ENCODE data around the gene PAK5.

PAK5 gene

DNA sequence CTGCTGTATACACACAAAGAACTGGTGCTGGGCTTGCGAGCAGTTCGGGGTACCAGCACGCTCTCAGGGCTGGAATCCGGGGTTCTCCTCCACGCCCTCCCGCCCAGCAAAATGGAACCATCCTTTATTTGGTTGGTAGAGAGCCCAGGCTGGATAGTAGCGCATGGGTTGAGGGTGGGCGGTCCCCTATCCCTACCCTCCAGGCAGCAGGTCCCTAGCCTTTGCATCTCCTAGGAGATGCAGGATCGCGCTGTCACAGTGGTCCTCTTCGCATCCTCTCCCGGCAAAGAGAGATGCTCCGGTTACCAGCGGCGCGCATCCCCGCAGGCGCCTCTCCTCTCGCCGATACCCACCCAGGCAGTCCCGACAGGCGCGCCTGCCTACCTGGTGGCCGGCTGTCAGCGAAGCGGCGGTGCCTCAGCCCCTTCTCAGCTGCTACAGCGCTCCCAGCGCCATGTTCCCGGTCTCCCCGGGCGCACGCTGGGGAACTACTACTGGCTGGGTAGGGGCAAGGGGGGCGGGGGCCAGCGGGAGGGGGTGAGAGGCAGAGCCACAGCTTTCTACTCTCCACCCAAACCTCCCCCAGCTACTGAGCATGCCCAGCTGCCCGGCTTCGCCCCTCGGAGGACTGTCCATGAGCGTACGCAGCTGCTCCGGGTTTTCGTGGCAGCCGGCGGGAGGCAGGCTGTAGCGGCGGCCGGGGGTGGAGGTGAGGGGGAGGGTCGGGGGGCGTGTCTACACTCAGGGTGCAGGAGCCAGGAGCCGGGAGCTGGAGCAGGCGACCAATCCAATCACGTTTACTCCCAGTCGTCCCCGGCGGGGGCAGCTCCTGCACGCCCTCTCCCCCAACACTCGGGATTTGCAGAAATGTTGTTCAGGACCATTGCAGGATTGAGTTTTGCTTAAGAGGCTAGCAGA is at the start of gene PAK5:
Gene PAK5 (minus strand): TSS at position 699 of the 918 bp plus-strand sequence. CDS start 194,748 bp downstream, outside the sequence.
- no peak for DNase-seq (ENCODE audit: low spot score)

- DNase-seq (ENCODE audit: low spot score): no peak
These were observed 48.8 kb upstream of the PAK5 start for GRCh38 chr20:9887706-9888105.

DNA sequence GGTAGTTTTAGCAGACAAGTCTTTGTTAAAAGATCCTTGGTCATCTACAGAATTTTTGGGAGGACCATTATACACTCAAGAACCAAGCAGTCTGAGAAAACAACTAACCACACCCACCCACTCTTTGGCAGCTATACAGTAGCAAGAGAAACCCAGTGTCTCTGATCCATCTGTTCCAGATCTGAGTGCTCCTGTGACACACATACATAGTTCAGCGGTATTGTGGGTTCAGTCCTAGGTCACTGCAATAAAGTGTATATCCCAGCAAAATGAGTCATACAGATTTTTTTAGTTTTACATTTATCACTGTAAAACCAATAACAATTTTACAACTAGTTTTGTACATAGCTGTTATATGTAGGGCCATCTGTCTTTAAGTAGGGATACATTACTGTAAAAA is 47.4 kb upstream of the PAK5 start:
- no peak for DNase-seq (ENCODE audit: low spot score)

DNA sequence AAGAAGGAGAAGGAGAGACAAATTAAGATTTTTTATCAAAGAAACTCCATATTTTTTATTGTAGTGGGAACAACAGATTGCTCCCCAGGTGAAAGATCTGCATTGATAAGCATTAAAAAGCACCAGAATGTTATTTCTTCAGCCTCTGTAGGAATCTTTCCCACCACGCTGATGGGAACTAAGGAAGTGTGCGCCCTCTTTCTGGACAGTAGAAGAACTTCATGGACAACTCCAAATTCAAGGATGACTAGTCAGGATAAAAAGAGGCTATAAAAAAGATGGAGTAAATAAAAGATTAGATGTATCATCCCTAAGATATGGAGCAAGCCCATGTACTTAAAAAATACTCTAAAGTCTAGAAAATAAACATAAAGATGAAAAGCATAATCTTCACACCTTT is 45.8 kb upstream of the PAK5 start:
- DNase-seq (ENCODE audit: low spot score): no peak

- peak; percentile 30 for DNase-seq (ENCODE audit: low spot score)
These were observed 45.2 kb upstream of the PAK5 start for GRCh38 chr20:9884061-9884460.

- no peak for DNase-seq (ENCODE audit: low spot score)
These were observed 39.1 kb upstream of the PAK5 start for GRCh38 chr20:9877932-9878495.

DNA sequence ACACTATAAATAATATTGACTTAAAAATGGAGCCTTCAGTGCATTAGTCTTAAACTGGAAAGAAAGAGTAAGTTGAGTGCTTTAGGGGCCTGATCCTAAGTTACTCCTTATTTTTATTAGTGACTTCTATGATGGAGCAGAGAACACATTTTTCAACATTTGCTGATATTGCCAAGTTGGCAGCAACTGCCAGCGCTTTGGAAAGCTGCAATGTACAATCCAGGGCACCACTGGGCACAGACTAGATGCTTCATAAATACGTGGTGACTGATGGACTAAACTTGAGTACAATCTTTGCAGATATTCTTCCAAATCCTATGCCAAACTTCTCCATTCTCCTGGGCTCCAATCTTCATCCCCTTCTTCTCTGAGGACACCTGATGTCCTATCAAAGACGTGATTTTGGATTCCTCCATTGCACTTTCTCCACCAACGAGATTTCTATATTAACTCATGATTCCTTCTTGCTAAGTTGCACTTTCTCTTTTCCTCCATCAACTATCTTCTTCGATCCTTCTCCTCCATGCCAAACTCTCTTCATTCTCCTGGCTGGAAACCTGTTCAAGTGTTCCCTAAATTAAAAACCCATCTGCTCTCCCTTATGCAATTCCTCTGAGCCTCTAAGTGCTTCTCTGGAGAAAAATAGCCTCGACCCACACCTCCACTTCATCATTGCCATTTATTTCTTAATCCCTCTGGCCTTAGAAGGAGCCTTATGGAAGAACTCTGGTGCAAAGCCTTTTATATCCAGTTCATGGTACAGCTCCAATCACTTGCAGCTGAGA is 28.5 kb upstream of the PAK5 start:
- DNase-seq (ENCODE audit: low spot score): no peak

DNA sequence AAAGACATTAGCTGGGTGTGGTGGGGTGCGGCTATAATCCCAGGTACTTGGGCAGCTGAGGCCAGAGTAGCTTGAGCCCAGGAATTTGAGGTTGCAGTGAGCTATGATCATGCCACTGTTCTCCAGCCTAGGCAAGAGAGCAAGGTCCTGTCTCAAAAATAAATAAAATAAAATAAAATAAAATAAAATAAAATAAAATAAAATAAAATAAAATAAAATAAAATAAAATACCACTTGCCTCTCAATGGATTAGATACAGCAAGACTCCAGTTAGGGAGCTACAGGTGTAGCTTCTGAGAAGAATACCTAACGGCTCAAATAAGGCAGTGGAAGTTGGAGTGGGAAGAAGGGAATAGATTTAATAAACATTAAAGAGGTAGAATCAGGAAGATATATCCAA is 13.7 kb upstream of the PAK5 start:
- DNase-seq (ENCODE audit: low spot score): no peak

GRCh38 chr20:9839626-9840025 is 750 bp upstream of the PAK5 start:
- DNase-seq (ENCODE audit: low spot score): no peak

GRCh38 chr20:9838035-9838377 is 870 bp downstream of the PAK5 start:
- DNase-seq (ENCODE audit: low spot score): no peak

- no peak for DNase-seq (ENCODE audit: low spot score)
These were observed 1.2 kb downstream of the PAK5 start for GRCh38 chr20:9837634-9838033.

- no peak for DNase-seq (ENCODE audit: low spot score)
These were observed 3.6 kb downstream of the PAK5 start for GRCh38 chr20:9835302-9835701.

- DNase-seq (ENCODE audit: low spot score): no peak
These were observed 7.8 kb downstream of the PAK5 start for GRCh38 chr20:9831032-9831431.

DNA sequence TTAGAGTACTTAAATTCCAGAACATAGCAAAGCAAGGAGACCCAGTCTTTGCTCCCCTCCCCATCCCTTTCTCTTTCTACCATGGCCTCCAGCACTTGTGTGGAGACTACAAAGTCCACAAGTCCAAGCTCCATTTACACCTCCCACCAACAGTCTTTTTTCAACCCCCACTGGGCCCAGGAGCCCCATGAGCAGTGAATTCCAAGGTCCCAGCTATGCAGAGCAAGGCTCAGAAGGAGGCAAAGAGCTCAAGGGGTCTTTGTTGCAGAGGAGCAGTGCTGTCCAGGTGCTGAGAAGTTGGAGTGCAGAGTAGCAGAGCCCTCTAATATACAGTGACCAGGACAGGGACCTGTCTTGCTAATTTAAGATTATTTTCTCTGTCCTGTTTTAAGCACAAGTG is 9.0 kb downstream of the PAK5 start:
- no peak for DNase-seq (ENCODE audit: low spot score)

DNA sequence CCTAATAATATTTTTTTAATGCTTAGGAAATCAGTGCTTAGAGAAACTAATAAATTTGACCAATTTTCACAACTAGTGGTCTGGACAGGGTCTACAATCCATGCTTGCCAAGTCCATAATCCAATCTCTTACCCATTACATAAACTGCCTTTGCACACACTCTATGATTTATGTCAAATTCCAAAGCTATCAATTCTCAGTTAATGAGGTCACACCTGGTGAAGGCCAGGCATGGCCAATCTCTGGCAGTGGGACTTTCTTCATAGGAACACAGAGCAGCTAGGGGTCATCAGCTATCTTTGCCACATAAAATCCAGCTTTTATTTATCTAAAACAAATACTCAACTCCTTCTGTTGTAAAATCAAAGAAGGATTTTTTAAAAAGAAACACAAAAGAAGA is 21.2 kb downstream of the PAK5 start:
- no peak for DNase-seq (ENCODE audit: low spot score)

DNA sequence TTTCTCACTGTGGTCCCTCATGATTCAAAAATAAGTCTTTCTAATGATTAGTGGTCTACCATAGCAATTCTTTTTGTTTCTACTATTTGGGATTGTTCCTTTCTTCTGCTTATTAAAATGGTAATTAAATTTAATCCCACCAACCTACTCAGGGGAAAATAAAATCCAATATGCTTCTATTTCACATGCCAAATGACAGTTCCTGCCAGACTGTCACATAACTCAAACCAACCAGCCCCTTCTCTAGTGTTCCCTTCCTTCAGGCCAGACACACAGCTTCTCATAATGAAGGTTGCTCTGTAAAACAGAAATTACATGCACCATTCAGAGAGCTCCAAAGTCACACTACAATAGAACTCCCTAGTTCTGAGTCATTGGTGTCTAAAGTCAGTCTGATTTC is 23.2 kb downstream of the PAK5 start:
- DNase-seq (ENCODE audit: low spot score): no peak

DNA sequence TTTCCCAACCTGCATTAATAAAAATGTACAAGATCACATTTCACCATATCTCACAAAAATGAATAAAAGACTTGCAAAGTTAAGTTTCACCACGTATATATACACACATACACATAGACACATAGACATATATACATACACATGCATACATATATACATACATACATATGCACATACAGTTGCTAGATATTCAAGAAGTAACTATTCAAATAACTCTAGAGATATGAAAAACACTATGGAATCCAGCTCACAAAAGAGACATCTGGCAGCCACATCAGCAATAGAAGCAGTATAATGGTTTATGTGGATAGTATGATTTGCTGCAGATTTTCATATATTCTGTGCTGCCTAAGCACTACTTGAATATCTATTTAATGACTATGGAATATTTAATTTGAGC is 28.1 kb downstream of the PAK5 start:
- DNase-seq (ENCODE audit: low spot score): no peak

GRCh38 chr20:9809271-9809670 is 29.6 kb downstream of the PAK5 start:
- no peak for DNase-seq (ENCODE audit: low spot score)

- DNase-seq (ENCODE audit: low spot score): no peak
These were observed 30.7 kb downstream of the PAK5 start for GRCh38 chr20:9808166-9808565.

GRCh38 chr20:9807136-9807535 is 31.7 kb downstream of the PAK5 start:
- DNase-seq (ENCODE audit: low spot score): no peak

GRCh38 chr20:9800421-9800820 is 38.5 kb downstream of the PAK5 start:
- DNase-seq (ENCODE audit: low spot score): no peak

- no peak for DNase-seq (ENCODE audit: low spot score)
These were observed 44.0 kb downstream of the PAK5 start for GRCh38 chr20:9794831-9795230.

- DNase-seq (ENCODE audit: low spot score): no peak
These were observed 46.2 kb downstream of the PAK5 start for GRCh38 chr20:9792674-9793073.
